Stimulated activated CD4-positive, alpha-beta T cell treated with anti-CD3 and anti-CD28 coated beads, Interleukin-12 subunit alpha, Interleukin-12 subunit beta, amount 100 ng/mL, for 24 hours (primary cell): ENCODE results near the gene RASGRP4.

Source experiments
- DNase-seq, 2 experiments: peaks; one replicate each; pipeline ENCODE4 v3.0.0-alpha.2; 2020; ENCODE audit warnings: low read depth in 2 of 2

The RASGRP4 gene

DNA sequence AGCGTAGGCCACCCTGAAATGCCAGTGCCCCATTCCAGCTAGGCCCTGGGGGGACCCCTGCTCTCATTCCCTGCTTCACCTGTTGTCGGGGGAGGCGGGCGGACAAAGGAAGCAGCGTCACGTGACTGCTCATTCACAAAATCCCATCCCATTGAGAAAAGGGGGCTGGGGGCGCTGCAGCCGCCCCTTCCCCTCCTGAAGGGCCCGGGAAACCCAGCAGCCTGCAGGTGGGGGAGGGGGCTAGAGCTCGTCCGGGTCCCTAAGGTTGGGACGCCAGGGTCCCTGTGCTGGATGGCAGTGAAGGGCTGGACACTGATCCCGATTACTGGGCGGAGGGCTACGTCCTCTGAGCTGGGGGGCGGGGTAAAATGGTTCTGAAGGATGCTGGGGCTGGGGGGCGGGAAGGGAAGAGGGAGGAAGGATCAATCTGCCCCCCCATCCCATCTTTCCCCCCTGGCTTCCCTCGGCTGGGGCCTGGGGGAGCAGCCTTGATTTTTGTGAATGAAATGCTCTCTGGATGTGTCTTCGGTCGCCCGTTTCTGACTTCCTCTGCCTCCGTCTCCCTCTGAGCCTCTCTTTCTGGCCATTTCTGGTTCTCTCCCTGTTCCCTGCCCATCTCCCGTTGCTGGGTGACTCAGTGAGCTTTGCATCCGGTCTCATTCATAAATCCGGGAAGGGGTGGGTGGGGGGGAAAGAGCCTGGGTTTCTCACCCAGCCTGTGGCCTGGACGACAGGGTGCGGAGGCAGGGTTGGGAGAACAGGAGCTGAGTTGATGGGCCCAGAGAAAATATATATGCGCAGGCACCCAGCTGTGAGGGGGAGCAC lies 36.7 kb downstream of the RASGRP4 start:
- DNase-seq = no peak

DNA sequence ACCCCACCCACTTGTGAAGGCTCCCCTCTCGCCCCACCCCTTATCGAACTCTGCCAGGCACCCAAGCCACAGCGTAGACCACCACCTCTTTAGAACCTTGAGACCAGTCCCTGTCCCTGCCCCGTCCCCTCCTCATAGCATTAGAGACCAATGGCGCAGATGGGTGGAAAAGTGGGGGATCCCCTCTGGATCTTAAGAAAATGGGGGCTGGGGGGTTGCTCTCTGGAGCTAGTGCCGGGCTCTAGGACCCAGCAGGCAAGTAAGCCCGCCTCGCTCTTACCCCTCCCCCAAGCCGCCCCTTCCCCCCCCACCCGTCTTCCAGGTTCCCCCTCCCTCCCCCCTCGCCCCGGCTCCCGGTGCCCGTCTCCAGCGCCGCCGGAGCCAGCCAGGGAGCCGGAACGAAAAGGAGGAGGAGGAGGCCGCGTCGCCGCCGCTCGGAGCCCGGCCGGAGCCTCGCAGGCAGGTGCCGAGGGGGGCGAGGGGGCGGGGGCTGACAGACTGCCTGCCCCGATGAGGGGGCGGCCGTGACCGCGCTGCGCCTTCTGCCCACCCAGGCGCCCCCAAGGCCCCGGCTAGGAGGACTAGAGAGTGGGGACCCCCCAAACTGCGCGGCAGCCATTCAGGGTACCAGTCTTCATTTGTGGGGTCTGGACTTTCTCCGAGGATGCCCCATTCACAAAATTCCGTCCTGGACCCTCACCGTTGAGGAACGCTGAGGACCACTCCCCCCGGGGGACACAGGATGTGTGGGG lies 37.5 kb downstream of the RASGRP4 start, which contains the start of gene SPRED3:
Gene SPRED3 (plus strand): TSS at position 349 of the 752 bp plus-strand sequence. CDS start 1,606 bp downstream, outside the sequence.
- DNase-seq = no peak

DNA sequence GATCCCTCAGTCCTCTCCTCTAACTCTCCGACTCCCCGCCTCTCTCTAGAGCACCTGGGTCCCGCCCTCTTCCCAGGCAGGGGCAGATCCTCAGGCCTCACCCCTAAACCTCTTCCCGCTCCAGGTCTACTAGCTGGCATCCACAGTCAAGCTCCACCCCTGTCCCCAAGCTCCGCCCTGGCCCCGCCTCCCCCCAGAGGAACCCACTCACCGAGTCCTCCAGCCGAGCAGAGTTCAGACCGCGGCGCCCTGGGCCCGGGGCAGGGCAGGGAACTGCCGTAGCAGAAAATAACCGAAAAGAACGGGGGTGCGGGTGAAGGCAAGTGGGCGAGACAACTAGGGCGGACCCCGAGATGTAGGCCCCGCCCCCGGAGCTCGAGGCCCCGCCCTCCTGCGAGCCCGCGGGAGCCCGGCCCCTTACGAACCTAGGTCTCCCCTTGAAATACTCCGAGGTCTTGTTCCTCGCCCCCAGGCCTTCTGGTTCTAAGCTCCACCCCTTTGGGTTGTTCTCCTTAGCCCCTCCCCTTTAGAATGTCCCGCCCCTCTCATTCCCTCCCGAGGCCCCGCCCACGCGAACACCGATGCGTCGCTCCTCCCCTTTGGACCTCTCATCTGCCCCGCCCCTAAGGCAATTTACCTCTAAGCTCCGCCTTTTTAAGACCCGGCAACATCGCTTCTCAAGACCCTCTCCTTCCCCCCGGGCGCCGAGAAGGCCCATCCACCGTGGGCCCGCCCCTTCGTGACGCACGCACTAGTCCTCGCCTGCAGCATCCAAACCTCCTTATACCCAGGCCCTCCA lies 38.3 kb downstream of the RASGRP4 start, which contains the start of gene GGN:
Gene GGN (minus strand): TSS at position 485 of the 799 bp plus-strand sequence. CDS start 773 bp downstream, outside the sequence.
- DNase-seq = peak; percentile 58 to 76

DNA sequence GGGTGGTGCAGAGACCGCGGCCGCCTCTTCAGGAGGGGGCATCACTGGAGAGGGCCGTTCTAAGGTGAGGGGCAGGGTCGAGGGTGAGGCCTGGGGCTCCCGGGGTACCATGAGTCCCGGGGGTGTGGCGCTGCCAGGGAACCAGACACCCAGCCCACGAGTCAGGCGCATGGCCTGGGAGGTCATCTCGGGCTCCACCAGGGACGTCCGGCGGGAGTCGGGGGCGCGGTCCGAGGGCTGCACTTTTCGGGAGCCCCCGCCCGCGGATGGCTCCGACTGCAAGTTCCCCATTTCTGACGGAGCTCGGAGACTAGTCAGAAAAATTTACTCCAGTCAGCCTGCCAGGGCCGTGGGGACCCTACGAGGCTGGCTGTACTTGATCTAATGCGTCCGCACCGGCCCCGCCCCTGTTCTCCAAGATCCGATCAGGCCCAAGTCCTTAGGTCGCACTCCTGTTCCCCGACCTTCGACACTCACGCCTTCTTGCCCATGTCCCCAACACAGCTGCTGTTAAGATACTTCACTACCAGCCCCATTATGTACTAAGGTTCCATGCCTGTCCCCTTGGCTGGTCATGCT lies 39.0 kb downstream of the RASGRP4 start:
- no peak for DNase-seq

DNA sequence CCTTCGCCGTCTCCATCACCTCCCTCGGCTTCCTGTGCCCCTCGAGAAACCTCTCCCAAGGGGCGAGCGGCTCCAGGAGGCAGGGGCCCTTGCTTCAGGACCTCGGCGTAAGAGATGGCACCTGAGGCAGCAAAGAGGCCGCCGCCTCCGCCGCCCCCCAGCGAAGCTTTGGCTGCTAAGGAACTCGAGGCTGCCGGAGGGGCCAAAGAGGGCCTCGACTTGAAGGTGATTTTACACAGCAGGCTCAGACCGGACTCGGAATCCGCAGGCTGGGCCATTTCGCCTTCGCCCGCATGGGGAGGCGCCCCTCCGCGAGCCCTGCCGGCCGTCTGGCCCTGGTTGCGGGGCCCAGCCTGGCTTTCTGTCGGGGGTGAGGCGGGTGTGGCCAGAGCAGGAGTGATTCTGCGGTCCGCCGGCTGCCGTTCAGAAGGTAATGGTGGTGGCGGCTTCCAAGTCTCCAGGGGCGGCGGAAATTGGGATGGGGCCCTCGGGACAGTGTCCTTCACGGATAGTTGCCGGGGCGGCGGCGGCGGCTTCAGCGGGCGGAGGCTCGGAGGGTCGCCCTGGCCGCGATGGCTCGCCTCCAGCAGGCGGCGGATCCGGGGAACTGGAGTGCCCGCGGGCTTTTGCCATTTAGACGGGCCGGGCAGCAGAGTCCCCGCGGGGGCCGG lies 39.6 kb downstream of the RASGRP4 start:
- no peak for DNase-seq

DNA sequence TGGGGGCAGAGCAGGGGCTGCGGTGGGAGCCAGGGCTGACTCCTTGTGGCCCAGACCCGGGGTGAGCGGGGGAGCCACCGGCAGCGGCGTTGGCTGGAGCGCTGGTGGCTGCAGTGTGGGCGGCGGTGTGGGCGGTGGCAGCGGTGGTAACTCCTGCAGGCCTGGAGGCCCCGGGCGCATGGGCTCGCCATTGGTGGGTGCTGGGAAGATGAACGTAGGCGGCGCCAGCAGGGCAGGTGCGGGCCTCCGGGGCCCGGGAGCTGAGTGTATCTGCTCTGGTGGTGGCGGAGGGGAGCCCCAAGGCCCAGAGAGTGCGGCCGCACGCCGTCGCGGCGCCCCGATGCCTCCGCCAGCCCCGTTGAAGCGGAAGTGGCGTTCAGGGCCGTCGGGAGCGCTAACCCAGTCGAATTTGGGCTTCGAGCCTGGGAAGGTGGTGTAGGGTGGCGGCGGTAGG lies 40.2 kb downstream of the RASGRP4 start:
- no peak for DNase-seq

DNA sequence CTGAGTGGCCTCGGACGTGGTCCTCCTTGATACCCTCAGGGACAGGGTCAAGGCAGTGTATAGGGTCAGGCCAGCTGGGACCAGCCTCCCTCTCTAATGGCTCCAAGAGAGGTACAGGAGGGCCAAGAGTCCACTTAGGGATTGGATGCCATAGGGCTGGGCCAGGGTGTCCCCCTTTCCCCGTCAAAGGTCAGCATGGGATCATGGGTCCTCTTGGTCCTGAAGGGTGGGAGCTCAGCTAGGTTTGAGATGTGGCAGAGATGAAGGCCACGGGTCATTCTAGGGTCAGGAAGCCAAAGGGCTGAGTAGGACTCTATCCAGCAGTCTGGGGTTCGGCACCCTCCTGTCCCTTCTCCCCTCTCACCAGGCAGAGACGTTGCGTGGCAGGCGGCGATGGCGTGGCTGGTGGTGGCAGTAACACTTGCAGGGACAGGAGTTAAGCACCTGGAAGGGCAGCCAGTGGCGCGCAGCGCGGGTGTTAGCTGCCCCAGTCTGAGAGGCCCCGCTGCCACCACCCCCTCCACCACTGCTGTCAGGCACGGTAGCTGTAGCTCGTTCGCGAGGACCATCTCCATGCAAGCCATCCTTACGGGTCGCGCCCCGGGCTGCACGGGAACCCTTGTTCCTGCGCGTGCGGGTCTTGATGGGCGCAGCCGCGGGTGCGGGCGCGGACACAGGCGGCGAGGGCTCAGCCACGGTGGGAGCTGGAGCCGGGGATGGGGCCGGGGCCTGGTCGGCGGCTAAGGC lies 40.8 kb downstream of the RASGRP4 start:
- no peak for DNase-seq

DNA sequence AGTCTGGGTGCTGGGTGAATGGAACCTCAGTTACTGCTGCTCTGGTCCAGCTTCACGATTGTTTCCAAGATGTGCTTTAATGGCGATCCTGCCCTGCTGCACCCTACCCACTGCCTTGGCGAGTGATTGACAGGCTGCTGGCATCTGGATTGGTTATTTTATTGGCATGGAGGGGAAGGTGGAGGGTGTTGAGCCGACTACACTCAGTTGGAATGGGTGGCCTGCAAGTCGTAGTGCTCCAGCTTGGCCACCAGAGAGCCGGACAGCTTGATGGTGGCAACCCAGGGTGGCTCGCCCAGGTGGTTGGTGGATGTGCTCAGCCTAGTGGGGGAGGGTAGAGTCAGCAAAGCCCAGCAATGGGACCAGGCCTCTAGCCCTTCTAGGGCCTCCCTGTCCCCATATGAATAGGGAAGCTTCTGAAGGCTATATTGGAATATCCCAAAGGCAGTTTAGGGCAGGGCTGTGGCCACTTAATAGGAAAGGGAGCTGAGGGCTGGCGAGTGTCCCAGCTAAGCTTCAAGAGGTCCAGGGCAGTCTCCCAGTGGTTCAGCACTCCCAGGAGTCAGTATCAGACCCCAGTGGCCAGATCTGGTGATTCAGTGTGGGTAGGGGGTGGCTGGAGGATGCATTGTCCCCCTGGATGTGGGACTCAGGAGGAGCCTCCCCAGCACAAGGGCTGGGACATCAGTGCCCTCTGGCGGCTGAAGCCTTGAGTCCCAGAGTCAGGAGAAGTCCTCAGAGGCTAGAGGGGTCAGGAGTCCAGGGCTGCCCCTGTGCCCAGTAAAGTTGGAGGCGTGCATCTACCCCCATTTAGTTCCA lies 41.6 kb downstream of the RASGRP4 start:
- DNase-seq = no peak

DNA sequence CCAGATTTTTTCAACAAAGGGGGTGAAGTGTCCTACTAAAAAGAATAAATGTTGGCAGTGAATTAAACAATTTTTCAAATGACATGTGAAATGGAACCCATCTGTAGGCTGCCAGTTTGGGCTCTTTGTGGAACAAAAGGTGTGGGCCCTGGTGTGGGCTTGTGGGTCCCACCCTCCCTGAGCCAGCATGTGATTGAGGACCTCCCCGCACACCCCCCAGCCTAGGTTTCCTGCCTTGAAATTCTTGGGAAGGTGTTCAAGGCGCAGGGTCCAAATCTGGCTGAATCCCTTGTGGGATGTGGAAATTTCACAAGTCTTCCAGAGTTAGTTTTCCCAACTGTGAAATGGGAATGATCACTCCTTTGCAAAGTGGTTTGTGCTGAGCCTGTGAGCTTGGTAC lies 42.3 kb downstream of the RASGRP4 start:
- DNase-seq = no peak

DNA sequence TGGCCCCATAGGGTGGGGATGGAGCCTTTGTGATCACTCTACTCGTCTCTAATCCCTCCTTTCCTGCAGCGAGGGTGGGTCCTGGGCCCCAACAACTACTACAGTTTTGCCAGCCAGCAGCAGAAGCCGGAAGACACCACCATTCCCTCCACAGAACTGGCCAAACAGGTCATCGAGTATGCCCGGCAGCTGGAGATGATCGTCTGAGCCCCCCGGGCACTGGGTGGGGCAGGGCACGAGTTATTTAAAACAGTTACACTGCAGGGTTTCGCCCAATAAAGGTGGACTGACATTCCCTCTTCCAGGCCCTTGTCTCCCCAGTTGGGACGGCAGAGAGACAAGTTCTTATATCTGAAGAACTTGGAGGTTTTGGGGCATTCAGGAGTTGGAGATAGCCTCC lies 42.8 kb downstream of the RASGRP4 start:
- DNase-seq = no peak

DNA sequence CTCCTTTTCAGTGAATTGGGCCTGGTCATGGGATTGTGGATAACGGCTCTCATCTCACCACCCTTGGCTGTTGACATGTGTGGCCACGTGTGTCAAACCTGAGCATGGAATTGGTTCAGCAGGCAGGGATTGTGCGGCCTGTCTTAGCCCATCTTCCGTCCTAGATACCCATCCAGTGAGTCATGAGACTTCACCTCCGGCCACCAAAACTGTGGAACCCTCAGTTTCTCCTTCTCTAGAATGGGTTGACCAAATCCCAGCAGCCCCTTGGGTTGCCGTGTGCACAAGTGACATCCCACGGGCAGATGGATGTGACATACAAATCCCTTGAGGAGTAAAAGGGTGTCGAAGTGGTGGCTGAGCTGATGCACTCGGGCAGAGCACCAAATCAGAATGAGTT lies 44.9 kb downstream of the RASGRP4 start:
- DNase-seq = no peak

DNA sequence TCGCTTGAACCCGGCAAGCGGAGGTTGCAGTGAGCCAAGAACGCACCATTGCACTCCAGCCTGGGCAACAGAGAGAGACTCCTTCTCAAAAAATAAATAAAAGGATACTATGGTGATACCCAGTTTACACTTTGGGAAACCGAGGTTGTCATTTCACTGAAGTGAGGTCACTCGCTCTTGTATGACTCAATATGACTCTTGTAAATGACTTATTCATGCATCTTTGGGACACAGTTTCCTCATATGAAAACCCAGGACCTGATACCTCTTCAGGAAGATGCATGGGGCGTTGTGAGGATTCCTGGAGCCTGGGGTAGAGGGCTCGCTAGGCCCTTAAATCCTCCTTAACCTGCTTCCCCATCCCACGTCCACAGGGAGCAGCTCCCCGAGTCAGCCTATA lies 47.2 kb downstream of the RASGRP4 start:
- DNase-seq = no peak

DNA sequence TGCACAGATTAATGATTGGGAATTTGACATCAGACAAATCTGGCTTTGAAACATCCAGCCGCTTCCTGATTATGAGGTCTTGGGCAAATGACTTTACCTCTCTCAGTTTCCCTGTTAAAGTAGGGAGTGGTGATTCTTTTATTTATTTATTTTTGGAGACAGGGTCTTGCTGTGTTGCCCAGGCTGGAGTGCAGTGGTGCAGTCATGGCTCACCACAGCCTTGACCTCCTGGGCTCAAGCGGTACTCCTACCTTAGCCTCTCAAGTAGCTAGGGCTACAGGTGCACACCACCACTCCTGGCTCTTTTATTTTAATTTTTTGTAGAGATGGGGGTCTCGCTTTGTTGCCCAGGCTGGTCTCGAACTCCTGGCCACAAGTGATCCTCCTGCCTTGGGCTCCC lies 49.0 kb downstream of the RASGRP4 start:
- no peak for DNase-seq

DNA sequence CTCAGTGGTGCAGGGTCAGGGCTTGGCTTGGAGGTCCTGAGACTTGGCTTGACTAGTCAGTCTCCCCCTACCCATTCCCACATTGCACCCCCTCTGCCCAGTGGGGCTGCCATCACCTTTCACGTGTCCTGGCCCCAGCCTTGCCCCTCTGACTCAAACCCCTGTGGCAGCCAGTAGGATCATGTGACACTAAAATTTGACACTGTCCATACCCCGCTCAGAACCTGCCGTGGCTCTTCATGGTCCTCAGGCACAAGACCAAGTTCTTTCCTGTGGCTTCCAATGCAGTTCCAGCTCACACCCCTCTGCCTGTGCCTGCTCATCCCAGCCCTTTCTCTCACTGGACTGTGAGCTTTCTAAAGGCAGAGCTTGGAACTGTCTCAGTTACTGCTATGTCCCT lies 49.4 kb downstream of the RASGRP4 start:
- DNase-seq = no peak

DNA sequence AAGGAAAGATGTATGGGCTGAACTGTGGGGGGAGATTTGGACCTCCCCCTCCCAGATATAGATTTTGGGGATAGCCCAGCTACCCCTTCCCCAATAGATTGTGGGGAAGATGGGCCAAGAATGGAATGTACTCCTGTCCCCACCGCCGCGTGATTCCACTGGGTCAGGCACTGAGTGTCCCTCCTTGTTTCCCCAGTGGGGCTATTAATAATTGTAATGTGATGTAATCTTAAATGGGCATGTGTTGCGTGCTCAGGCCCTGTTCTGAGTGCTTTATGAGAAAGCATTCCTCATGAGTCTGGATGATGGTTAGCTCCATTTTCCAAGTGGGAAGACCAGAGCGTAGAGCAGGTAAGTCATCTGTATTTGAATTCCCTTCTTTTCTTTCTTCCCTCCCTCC lies 50.3 kb downstream of the RASGRP4 start:
- no peak for DNase-seq

DNA sequence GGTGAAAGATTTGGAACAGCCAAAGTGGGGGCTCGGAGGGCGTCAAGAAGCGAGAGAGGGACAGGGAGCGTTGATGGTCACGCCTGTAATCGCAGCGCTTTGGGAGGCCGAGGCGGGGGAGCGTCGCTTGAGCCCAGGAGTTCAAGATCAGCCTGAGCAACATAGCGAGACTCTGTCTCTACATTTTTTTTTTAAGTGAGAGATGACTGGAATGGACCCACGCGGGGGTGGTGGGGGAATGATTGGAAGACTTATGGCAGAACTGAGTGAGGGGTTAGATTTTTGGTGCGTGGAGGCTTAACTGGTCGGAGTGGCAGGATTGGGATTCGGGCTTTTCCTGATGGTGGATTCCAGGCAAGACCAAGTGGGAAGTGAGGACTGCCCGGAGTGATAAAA lies 50.9 kb downstream of the RASGRP4 start:
- no peak for DNase-seq

DNA sequence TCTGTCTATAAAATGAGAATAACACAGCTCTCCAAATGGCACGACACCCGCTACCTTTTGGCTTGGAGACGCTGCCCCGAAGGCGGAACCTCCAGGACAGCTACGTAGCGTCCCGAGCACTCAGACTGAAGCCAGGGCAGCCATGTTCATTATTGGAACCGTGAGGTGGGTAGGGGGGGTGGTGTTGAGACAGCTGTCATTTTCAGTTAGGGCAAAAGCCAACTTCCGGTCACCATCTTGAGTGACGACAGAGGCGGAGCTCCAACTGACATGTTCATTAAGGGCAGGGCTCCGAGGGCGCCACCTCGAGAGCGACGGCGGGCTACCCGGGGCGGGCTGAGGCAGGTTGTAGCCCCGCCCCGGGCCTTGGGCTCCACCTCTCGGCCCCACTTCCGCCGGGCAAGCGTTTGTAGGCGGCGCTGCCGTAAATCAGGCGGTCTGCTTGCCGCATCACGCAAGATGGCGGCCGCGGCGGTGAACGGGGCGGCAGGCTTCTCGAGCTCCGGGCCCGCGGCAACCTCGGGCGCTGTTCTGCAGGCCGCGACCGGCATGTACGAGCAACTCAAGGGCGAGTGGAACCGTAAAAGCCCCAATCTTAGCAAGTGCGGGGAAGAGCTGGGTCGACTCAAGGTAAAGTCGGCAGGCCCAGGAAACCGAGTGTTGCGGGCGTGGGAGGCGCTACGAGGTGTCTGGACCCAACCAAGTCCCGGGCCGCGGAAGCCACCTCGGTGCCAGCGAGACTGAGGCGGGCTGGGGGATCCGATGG lies 51.5 kb downstream of the RASGRP4 start, which contains the start of gene PSMD8:
Gene PSMD8 (plus strand): TSS at position 240 of the 766 bp plus-strand sequence. CDS start 31 bp downstream, at position 271.
- DNase-seq = peak; percentile 95 to 97

DNA sequence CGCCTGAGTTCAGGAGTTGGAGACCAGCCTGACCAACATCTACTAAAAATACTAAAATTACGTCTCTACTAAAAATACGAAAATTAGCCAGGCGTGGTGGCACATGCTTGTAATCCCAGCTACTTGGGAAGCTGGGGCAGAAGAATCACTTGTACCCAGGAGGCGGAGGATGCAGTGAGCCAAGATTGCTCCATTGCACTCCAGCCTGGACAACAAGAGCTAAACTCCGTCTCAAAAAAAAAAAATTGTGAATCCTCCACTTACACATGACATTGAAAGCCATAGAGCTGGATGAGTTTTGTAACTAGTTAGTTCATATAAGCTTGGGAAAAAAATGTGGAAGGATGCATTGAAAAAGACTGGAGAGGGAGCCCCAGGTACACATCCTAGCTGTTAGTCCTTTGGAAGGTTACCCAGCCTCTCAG lies 52.1 kb downstream of the RASGRP4 start:
- no peak for DNase-seq
